Measurements from ENCODE around the gene PCBP3. TPM values are rescaled to one million over a fixed set of nuclear protein-coding genes. Genes with fewer than 3 reads are reported as not detected.

The PCBP3 gene
- total and polyA plus RNA-seq, 2 of the 13 experiments (the other 11 are each of a cell fraction or from before 2014, with no cell fraction given) = not detected

DNA sequence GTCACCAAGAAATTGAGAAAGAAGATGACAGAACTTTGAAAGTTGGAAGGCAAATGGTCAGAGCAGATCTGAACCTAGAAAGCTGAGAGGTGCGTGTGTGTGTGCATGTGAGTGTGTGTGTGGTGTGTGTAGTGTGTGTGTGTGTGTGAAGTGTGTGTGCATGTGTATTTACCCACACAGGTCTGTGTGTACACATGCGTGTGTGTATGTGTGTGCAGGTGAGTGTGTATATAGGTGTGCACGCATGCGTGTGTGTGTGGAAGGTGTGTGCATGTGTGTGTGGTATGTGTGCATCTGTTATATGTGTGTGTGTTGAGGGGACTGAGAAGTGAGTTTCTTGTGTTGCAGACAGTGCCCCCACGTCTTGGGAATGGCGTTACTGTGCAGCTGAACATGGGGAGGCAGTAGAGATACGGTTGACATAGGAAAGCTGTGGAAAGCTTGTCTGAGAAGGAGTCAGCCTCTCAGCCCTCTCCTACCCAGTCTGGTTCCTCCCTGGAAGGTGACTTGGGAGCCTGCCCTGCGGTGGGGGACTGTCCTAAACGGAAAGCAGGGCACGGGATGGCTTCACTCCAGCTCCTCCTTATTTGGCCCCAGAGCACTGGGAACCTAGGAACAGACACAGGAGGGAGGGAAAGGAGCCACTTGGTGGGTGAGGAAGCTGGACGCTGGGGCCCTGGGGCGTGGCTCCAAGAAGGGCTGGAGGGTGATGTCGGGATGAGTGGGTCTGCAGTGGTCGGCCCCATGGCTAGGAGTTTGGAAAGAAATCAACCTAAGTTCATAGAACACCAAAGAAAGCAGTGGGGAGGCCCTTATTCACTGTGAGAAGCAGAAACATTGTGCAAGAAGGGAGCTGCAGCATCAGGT, 97.2 kb downstream of the PCBP3 start:
- ChIA-PET POLR2A (no interaction called here), CTCF (ENCODE audit: low intra/inter-chr PET ratio, low total read pairs) (no interaction called here)
- FAIRE-seq (no peak), DNase-seq (ENCODE audit: low spot score) (no peak), ATAC-seq (no peak)
- intact Hi-C loops (cut with micrococcal nuclease; ENCODE audit: unreplicated experiment) = no loop called here
- WGBS (ENCODE audit: low lambda C conversion rate) = 24% methylated on average over 12 of the region's 14 CpGs
- BruUV-seq (replicated peaks) = no TSS peak
- Histone ChIP-seq H3K9me3 (ENCODE audit: low read length) (no peaks in the 10 kb centered on the region), H3K4me3 (replicated peaks in 1 of 3; ENCODE audit: insufficient read depth in 1 of 3, low read depth in 2 of 3, low read length in 3 of 3) (no peak overlapping the region), H4K20me1 (ENCODE audit: insufficient read depth, low read length) (no peaks in the 10 kb centered on the region), H3K79me2 (ENCODE audit: insufficient read depth, low read length) (no peaks in the 10 kb centered on the region), H3K27ac (ENCODE audit: extremely low read length, insufficient read depth, low read length) (no peak overlapping the region), H2AFZ (ENCODE audit: low read length) (no peak overlapping the region), H3K36me3 (replicated peaks in 1 of 2; ENCODE audit: control insufficient read depth in 1 of 2, insufficient read depth in 2 of 2, low read length in 2 of 2) (no peaks in the 10 kb centered on the region), H3K9ac (ENCODE audit: insufficient read depth, low read depth, low read length) (no peak overlapping the region), H3K27me3 (ENCODE audit: control insufficient read depth in 1 of 2, insufficient read depth in 2 of 2, low read length in 2 of 2) (peaks cover 1 to 10% of the 10 kb centered on the region in 2 experiments; a peak in 1 of 5 replicates), H3K4me1 (ENCODE audit: insufficient read depth, low read length) (no peaks in the 10 kb centered on the region), H3K4me2 (ENCODE audit: low read depth, low read length) (no peak overlapping the region)
- in situ Hi-C loops (cut with HindIII; ENCODE audit: extremely low pct_ligation_motif_present, low pct_unique_long_range_greater_than_20kb) = no loop called here
- TF ChIP-seq SMAD3 (CRISPR knock-in tag; IDR thresholded peaks at IDR 0.05) = no peak
- TF ChIP-seq, protein P1, sequence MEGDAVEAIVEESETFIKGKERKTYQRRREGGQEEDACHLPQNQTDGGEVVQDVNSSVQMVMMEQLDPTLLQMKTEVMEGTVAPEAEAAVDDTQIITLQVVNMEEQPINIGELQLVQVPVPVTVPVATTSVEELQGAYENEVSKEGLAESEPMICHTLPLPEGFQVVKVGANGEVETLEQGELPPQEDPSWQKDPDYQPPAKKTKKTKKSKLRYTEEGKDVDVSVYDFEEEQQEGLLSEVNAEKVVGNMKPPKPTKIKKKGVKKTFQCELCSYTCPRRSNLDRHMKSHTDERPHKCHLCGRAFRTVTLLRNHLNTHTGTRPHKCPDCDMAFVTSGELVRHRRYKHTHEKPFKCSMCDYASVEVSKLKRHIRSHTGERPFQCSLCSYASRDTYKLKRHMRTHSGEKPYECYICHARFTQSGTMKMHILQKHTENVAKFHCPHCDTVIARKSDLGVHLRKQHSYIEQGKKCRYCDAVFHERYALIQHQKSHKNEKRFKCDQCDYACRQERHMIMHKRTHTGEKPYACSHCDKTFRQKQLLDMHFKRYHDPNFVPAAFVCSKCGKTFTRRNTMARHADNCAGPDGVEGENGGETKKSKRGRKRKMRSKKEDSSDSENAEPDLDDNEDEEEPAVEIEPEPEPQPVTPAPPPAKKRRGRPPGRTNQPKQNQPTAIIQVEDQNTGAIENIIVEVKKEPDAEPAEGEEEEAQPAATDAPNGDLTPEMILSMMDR (CRISPR knock-in tag; IDR thresholded peaks at IDR 0.05) = 0 out of 2 replicates have a peak, but pooled peaks have one; percentile 6
- TF ChIP-seq, protein P2, sequence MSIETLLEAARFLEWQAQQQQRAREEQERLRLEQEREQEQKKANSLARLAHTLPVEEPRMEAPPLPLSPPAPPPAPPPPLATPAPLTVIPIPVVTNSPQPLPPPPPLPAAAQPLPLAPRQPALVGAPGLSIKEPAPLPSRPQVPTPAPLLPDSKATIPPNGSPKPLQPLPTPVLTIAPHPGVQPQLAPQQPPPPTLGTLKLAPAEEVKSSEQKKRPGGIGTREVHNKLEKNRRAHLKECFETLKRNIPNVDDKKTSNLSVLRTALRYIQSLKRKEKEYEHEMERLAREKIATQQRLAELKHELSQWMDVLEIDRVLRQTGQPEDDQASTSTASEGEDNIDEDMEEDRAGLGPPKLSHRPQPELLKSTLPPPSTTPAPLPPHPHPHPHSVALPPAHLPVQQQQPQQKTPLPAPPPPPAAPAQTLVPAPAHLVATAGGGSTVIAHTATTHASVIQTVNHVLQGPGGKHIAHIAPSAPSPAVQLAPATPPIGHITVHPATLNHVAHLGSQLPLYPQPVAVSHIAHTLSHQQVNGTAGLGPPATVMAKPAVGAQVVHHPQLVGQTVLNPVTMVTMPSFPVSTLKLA (IDR thresholded peaks at IDR 0.05) = 0 out of 2 replicates have a peak, but pooled peaks have one; percentile 12

All from HepG2 (cell line).